Measurements from ENCODE around the gene ALB.

Gene ALB

DNA sequence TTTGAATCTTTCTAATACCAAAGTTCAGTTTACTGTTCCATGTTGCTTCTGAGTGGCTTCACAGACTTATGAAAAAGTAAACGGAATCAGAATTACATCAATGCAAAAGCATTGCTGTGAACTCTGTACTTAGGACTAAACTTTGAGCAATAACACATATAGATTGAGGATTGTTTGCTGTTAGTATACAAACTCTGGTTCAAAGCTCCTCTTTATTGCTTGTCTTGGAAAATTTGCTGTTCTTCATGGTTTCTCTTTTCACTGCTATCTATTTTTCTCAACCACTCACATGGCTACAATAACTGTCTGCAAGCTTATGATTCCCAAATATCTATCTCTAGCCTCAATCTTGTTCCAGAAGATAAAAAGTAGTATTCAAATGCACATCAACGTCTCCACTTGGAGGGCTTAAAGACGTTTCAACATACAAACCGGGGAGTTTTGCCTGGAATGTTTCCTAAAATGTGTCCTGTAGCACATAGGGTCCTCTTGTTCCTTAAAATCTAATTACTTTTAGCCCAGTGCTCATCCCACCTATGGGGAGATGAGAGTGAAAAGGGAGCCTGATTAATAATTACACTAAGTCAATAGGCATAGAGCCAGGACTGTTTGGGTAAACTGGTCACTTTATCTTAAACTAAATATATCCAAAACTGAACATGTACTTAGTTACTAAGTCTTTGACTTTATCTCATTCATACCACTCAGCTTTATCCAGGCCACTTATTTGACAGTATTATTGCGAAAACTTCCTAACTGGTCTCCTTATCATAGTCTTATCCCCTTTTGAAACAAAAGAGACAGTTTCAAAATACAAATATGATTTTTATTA is 28.3 kb downstream of the ALB start:
- DNase-seq (ENCODE audit: low spot score): no peak

DNA sequence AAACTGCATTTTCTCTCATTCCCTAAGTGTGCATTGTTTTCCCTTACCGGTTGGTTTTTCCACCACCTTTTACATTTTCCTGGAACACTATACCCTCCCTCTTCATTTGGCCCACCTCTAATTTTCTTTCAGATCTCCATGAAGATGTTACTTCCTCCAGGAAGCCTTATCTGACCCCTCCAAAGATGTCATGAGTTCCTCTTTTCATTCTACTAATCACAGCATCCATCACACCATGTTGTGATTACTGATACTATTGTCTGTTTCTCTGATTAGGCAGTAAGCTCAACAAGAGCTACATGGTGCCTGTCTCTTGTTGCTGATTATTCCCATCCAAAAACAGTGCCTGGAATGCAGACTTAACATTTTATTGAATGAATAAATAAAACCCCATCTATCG is 29.1 kb downstream of the ALB start:
- DNase-seq (ENCODE audit: low spot score): no peak

DNA sequence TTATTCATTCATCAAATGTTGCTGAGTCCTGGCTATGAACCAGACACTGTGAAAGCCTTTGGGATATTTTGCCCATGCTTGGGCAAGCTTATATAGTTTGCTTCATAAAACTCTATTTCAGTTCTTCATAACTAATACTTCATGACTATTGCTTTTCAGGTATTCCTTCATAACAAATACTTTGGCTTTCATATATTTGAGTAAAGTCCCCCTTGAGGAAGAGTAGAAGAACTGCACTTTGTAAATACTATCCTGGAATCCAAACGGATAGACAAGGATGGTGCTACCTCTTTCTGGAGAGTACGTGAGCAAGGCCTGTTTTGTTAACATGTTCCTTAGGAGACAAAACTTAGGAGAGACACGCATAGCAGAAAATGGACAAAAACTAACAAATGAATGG is 30.2 kb downstream of the ALB start:
- peak; percentile 20 for DNase-seq (ENCODE audit: low spot score)

DNA sequence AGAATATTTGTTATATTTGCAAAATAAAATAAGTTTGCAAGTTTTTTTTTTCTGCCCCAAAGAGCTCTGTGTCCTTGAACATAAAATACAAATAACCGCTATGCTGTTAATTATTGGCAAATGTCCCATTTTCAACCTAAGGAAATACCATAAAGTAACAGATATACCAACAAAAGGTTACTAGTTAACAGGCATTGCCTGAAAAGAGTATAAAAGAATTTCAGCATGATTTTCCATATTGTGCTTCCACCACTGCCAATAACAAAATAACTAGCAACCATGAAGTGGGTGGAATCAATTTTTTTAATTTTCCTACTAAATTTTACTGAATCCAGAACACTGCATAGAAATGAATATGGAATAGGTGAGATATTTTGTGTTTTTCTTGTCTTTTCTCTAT is 31.9 kb downstream of the ALB start, which contains the start of gene AFP:
Gene AFP (plus strand): TSS at position 238 of the 400 bp plus-strand sequence. CDS start 42 bp downstream, at position 280.
- DNase-seq (ENCODE audit: low spot score): no peak

DNA sequence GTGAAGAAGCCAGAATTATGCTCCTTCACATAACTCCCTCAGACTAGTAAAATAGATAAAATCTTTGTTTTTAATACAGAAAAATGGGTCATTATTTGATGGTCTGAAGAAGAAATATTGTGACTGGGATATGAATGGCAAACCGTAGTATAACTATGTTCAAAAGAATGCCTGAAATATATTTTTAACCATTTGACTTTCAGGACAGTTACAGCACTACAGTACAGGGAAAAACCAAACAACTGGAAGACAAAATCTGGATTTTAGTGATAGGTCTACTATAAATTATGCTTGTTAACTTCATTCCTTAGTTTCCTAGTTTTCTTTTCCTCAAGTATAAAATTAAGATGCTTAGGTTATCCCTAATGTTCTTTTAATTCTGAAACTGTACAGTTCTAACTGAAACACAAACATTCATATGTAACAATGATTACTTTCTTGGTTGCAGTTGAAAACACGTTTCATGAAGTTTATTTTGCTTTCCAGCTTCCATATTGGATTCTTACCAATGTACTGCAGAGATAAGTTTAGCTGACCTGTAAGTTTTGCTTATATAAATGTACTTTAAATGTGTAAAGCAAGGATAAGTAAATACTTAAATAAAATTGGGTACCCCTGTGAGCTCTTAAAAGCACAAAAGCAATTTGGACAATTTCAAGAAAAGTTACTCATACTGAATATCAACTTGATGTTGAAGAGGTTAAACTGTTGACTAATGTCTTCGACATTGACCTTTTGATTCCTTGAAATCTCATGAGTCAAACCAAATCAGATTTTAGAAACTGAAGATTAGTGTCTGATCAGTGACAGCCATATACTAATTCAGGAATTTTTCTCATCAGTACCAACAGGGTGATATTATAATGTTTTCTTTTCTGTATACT is 32.8 kb downstream of the ALB start:
- DNase-seq (ENCODE audit: low spot score): no peak

DNA sequence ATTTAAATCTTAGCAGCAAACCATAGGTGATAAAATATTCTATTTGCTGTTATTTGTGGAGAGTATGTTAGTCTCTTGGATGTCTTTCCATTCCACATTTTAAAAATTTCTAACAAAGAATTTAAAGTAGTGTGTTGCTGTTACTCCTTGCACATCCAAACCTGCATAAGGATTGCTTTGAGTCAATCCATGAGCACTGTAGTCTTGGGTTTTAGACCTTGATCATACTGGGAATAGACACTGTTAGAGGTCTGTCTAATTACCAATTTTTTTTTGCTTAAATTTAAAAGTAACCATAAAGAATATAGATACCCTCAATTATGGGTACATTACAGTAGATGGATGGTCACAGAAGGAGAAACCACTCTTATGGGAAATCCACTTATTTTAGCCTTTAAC is 33.5 kb downstream of the ALB start:
- DNase-seq (ENCODE audit: low spot score): no peak

DNA sequence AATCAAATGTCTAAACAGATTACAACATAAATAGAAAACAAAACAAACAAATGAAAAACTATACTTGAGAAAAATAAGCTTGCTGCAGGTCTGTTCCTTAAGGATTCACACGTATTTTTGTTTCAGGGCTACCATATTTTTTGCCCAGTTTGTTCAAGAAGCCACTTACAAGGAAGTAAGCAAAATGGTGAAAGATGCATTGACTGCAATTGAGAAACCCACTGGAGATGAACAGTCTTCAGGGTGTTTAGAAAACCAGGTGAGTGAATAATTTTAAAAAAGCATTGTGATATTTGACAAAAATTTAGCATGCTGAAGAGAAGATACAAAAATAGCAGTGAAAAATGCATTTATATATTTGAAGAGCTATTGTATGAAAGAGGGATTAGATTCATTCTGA is 34.0 kb downstream of the ALB start:
- no peak for DNase-seq (ENCODE audit: low spot score)

DNA sequence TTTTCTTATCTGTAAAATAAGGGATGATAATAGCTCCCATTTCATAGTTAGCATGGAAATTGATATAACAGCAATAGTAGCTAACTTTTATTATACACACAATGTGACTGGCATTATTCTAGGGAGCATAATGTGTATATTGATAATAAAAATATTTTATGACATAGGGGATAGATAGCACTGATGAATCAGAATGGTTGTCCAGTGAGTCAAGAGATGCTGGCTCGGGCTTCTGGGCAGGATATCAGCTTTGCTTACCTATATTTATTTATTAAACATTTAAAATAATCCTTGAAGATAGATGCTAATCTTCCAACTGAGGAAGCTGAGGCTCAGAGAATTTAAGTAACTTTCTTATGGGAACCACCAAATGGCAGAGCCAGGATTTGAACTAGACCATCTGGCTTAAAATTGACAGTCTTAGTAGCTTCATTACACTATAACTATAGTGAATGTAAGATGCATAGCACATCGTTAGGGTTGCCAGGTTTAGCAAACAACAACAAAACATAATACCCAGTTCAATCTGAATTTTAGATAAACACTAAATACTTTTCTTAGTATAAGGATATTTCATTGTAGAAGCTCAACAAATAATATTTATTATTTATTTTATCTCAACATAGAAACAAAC is 34.6 kb downstream of the ALB start:
- no peak for DNase-seq (ENCODE audit: low spot score)

DNA sequence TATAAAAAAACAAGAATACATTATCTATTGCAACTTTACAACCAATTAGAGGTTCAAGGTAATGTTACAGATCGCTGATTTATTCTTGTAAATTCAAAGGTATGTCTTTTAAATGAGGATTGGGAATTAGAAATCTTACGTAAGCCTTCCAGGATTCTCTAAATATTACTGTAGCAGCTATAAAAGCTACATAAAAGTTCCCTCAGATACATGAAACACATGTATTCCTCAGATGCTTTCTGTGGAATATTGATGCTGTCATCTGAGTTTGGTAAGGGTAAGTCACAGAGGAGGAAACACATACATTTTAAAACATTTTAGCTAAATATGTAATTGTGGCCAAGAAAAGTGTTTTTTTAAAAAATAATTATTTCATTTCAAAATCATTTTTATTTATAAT is 35.4 kb downstream of the ALB start:
- DNase-seq (ENCODE audit: low spot score): no peak

DNA sequence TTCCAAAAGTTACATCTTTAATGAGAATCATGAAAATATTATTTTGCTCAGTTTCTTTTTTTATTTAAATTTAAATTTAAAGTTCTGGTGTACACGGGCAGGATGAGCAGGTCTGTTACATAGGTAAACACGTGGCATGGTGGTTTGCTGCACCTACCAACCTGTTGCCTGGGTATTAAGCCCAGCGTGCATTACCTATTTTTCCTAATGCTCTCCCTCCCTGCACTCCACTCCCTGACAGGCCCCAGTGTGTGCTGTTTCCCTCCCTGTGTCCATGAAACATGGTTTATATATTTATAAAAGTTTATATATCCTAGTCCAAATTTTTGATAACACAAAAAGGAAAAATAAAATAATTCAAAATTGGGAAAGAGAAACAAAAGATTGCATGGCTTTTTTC is 35.9 kb downstream of the ALB start:
- no peak for DNase-seq (ENCODE audit: low spot score)

DNA sequence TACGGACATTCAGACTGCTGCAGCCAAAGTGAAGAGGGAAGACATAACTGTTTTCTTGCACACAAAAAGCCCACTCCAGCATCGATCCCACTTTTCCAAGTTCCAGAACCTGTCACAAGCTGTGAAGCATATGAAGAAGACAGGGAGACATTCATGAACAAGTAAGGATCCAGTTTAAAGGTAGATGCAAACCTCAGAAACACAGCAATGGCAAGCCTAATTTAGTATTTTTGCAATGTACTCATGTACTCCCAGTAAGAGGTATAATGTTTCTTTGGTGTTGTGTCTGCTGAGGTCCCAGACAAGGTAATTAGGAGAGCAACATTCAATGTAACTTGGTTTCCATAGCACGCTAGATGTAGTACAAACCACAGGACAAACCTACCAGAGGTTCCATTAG is 36.6 kb downstream of the ALB start:
- no peak for DNase-seq (ENCODE audit: low spot score)

DNA sequence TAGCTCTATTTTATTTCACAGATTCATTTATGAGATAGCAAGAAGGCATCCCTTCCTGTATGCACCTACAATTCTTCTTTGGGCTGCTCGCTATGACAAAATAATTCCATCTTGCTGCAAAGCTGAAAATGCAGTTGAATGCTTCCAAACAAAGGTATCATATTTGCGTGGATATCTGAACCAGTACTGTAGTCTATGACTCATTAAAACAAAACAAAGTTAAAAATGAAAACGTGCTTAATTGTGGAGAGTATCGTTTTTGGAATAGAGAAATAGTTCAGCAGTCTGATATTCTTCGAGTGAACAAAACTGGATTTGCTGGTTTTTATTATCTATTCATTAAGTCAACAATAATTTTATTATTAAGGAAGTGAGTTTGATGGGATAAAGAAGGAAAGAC is 38.2 kb downstream of the ALB start:
- DNase-seq (ENCODE audit: low spot score): no peak

DNA sequence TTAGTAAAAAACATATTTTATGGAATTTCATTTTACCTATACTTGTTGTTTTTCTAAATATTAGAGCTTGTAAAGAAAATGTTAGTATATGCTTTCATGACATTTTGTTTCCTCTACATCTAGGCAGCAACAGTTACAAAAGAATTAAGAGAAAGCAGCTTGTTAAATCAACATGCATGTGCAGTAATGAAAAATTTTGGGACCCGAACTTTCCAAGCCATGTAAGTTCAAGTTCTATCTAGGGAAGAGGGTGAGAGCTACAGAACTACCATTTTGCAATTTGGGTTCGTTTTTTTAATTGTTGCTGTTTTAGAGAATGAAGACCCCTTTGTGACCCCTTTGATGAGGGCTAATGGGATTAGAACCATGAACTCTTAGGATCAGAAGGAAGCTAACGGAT is 39.1 kb downstream of the ALB start:
- DNase-seq (ENCODE audit: low spot score): no peak

DNA sequence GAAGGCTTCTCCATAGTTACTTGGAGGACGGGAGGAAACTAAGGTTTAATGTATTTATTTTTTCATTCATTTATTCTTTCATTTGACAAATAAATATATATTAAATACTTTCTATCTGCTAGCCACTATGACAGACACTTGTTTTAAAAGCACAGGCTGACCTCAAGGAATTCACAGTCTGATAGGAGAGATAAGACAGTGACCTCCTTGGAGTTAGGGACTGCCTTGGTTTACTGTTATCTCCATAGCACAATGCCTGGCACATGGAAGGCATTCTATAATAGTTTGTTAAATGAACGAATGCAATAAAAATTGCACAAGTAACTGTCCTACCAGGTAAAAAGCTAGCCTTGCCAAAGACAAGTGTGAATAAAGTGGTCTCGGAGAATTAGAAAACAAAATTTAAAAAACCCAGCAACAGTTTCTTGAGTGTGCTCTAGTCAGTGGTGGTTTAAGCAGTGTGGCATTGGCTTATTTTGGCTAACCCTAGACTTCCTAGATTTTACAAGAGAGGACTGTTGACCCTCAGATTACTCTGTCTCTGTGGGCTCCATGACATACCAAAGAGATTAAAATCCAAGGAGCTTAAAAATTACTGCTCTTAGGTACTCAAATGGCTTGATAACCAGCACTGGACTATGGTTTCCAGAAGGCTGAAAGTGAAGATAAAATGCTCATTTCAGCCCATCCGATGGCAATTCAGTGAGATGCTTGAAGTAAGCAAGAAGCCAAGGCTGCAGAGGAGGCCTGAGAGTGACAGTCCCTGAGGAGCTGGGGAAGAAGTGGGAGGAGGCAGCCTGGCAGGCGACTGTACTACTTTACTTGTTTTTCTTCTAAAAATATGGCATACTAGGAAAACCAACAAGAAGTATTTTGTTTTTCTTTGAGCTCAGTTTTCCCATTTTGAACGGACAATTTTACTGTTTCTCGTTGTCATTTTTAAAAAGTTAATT is 41.6 kb downstream of the ALB start:
- DNase-seq (ENCODE audit: low spot score): no peak

DNA sequence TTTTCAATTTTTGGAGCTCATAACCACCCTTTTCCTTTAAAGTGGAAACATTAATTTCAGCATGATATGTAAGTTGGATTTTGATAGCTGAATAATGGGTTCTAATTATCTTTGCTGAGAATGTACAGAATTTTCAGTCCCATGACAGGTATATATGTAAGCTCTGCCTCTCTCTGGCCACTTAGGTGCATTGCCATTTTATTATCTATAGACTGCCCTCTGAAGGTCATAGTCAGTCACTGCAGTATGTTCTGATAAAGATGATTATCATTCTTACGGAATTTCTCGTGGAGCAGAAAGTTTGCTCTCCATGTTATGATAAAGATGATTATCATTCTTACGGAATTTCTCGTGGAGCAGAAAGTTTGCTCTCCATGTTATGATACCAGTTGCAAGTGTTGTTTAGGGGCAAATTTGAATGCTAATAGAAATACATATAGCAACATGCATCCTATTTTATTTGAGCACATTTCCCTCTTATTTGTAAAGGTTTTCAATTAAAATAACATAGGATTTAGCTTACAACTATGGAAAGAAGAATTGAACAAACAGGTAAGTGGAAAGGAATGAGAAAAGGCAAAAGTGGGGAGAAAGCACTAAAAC is 42.4 kb downstream of the ALB start:
- peak; percentile 69 for DNase-seq (ENCODE audit: low spot score)

DNA sequence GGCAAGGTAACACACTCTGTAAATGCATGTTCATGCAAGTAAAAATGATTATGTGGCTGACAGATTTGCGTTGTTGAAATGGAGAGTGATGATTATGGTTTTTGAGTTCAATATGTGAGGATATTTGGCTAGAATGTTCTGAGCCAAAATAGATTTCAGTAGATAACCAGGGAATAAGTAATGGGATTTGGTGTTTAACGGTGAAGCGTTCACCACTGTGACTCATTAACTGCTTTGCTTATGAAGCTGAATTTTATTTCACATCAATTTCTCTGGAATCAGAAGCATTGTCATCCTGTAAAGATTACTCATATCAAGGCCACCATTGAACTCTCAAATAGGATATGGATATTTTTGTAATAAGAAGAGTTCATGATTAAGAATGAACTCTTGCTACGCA is 43.6 kb downstream of the ALB start:
- no peak for DNase-seq (ENCODE audit: low spot score)

DNA sequence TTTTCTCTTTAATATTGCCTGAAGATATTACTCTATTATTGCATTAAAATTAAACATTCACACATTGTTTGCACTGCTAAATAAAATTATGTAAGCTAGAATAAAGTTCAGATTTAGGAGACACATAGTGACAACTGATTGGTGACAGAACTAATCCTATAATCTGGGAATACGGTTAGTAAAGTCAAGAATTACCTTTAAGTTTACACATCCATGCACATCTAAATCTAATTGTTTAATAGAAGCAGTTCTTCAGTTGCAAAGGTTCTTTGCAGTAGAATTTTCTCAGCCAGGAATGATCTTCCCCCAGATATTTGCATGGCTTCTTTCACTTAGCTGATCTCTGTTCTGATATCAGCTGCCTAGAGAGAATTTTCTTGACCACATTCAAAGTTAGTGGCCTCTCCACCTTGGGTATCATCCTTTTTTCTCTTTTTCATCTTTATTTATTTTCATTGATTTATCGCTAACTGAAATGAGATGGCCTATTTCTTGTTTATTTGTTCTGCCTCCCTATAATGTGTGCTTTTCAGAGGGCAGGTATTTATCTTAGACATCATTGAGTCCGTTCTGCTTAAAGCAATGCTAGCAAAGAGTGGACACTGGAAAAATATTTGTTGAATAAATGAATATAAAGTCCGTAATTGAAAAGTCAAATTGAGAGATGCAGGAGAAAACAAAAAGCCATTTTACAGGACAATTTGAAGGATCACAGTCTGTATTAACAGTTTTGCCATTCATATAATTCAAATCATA is 44.5 kb downstream of the ALB start:
- no peak for DNase-seq (ENCODE audit: low spot score)

DNA sequence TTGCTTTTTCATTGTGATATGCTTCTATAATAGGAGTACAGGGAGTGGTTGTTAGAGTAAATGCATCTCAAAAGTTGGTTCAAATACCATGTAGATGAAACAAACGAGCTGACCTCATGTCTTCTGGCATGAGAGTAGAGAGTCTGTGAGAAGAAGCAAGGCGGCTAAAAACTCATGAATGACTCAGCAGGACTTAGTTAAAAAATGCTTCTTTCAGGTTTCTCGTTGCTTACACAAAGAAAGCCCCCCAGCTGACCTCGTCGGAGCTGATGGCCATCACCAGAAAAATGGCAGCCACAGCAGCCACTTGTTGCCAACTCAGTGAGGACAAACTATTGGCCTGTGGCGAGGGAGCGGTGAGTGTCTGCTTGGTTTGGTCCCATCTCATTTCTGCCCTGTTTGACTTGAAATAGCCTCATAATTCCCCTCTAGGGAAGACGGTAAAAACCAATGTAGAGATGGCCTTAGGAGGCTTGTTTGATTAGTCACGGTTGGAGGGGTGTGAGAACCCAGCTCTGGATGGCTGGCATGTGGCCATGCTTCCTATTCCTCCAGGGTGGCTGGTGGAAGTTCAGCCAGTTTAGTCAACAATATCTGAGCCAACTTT is 46.4 kb downstream of the ALB start:
- DNase-seq (ENCODE audit: low spot score): no peak

DNA sequence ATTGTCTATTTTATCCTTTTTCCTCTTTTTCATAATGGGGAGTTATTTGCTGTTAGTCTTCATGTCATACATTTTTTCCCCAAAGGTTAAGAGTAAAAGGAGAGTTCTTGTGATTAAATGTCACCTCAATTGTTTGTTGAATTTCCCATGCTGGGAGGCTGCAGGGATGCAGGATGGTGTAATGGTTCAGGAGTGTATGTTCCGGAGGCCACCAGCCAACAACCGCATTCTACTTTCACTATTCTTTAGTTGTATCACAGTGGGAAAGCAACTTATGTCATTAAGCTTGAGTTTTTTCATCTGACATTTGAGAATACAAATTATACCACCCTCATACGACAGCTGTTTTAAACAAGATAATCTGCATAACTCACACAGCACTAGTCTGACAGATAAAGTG is 47.3 kb downstream of the ALB start:
- DNase-seq (ENCODE audit: low spot score): no peak
